GM18505 (cell line): ENCODE data around the gene OSER1.
"Not testable (repeated sequence)": the region's sequence is repeated elsewhere in the genome, so short reads cannot be mapped to it uniquely, and the experiment has no call there.

Experiments
- ATAC-seq: cut with Tn5 transposase; IDR thresholded peaks from one replicate; pipeline ENCODE4 v1.9.1; 2021; ENCODE audit not compliant: unreplicated experiment
- POLR2A ChIP-seq: IDR thresholded peaks from 4 replicates; pipeline ENCODE4 v1.6.1; 2011; ENCODE audit warnings: borderline replicate concordance; ENCODE audit not compliant: insufficient read depth, insufficient read length; ENCODE audit errors: extremely low read depth

OSER1 gene

DNA sequence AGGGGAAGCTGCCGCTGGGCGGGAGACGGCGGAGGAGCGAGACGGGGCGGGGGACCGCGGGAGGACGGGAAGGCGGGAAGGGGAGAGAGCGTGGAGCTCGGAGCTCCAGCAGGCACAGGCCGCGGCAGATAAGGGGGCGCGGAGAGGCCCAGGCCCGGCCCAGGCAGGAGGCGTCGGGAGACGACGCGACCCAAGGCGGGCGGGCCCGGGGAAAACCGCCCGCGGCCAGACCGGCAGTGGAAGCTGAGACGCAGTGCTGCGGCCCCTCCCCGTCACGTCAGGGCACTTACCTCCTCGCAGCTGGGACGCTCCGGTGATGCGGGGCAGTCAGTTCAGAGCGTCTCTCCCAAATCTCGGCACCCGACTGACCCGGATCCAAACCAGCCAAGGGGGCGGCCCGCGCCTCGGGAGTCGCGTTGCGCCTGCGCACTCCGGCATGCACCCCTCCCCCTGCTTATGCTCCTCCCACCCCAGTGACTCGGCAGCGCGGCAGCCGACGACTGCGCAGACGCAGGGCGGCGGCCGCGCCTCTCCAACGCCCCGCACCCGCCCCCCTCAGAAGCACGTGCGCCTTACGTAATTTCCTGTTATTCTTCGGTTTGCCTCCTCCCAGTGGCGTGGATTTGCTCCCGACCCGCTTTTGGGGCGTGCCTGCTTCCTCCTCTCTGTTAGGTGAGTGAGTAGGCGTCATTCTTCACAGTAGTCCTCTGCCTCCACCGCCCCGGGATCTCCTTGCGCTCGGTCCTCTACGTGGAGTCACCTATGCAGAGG lies at the start of gene OSER1:
Gene OSER1, minus strand, starts transcription at position 366 of the 771 bp plus-strand sequence. CDS start 3,814 bp downstream, outside the sequence.
- ATAC-seq = peak; percentile 78
- peak; percentile 91 for TF ChIP-seq POLR2A

GRCh38 chr20:44258226-44258890 lies 47.8 kb upstream of the OSER1 start:
- ATAC-seq = no peak
- TF ChIP-seq POLR2A = no peak

GRCh38 chr20:44256961-44257360 lies 46.4 kb upstream of the OSER1 start:
- ATAC-seq = no peak
- no peak for TF ChIP-seq POLR2A

- no peak for TF ChIP-seq POLR2A
- no peak for ATAC-seq
Measured at GRCh38 chr20:44255942-44256341, 45.4 kb upstream of the OSER1 start.

GRCh38 chr20:44254073-44254472 lies 43.5 kb upstream of the OSER1 start:
- ATAC-seq = no peak
- TF ChIP-seq POLR2A = no peak

- no peak for ATAC-seq
- no peak for TF ChIP-seq POLR2A
Measured at GRCh38 chr20:44253528-44253927, 43.0 kb upstream of the OSER1 start.

GRCh38 chr20:44251284-44251683 lies 40.7 kb upstream of the OSER1 start:
- no peak for TF ChIP-seq POLR2A
- no peak for ATAC-seq

DNA sequence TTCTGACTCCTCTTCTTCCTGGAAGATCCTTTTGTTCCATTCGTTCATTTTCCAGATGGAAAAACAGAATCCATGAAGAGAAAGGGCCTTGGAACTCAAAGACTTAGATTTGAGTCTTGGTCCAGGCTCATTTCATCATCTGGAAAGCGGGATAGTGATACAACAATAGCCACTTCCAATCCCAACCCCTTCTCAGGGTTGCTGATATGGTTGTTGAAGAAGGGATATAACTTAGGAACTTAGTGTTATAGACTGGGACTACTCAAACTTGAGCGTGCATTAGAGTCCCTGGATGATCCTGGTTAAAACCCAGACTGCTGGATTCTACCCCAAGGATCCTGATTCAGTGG lies 37.8 kb upstream of the OSER1 start:
- no peak for ATAC-seq
- no peak for TF ChIP-seq POLR2A

DNA sequence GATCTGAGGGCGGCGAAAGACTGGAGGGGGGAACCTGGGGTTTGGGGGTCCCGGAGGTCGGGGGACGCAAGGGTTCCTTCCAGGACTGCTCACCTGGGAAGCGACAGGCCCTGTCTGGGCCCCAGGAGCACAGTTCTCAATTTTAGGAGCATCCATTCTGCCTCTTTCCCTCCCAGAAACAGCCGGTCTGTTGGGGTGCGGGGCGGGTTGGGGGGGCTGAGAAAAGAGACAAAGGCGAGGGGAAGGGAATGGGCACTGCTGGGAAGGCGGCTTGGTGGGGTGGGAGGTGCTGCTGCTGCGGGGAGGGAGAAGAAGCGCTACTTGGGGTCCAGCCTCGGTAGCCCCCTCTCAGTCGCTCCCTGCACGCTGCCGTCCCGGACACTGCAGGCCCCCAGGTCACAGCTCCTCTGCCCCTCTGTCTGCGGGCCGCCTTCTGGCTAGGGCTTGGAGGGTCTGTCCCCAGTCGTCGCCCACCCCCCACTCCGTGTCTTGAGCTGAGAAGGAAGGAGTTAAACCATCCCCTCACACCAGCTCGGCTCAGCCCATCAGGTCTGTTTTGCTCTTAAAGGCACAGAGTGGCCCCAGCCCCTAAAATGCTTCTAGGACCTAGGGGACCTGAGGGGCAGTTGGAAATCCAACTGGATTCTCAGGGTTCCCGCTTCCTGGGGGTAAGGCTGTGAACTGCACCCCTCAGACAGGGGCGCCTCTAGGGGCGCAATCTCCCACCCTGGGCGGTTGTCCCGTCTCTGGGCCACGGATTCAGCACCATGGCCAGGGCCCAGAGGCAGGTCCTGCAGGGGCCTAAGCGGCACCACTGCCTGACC lies 37.2 kb upstream of the OSER1 start:
- TF ChIP-seq POLR2A = no peak
- no peak for ATAC-seq

- ATAC-seq = no peak
- TF ChIP-seq POLR2A = no peak
Measured at GRCh38 chr20:44247131-44247571, 36.6 kb upstream of the OSER1 start, which contains the start of gene GDAP1L1. Gene GDAP1L1, plus strand, starts transcription at chr20:44247308. Its CDS starts 27 bp downstream, at chr20:44247335.

- ATAC-seq = no peak
- no peak for TF ChIP-seq POLR2A
Measured at GRCh38 chr20:44245977-44246376, 35.4 kb upstream of the OSER1 start.

DNA sequence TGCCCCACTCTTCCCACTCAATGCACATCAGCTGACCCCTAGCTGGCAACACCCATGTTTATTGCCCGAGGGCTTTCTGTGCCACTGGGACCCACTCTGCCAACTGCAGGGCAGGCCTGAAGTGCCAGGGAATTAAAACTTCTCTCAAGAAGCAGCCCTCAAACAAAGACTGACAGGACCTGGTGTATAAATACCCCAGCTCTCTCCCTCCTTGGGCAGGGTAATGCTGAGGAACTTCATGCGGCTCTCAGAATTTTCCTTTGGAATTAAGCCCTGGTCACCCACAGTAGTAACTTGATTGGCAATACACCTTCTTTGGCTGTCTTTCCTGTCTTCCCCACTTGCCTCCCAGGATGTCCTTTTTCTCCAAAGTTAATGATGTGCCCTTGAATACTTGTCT lies 31.2 kb upstream of the OSER1 start:
- no peak for ATAC-seq

GRCh38 chr20:44236840-44237239 lies 26.3 kb upstream of the OSER1 start:
- not testable (repeated sequence) for ATAC-seq

More for the DNA sequence above, 31.2 kb upstream of the OSER1 start:
- no peak for TF ChIP-seq POLR2A
